ENCODE results near the gene DLEU7.

Gene DLEU7

DNA sequence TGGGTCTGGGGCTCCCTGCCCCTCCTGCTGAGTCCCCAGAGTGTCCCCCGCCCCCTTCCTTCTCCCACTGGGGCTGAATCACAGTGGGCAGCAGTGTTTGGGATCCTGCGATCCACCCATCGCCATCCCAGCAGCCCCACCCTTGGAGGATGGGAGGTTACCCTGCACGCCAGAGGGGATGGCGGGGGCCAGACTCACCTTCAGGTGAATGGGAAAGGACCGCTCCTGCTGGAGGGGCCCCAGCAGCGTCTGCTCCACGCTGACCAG is 569 bp downstream of the DLEU7 start:
- DNase-seq (ENCODE audit: low spot score) = no peak

DNA sequence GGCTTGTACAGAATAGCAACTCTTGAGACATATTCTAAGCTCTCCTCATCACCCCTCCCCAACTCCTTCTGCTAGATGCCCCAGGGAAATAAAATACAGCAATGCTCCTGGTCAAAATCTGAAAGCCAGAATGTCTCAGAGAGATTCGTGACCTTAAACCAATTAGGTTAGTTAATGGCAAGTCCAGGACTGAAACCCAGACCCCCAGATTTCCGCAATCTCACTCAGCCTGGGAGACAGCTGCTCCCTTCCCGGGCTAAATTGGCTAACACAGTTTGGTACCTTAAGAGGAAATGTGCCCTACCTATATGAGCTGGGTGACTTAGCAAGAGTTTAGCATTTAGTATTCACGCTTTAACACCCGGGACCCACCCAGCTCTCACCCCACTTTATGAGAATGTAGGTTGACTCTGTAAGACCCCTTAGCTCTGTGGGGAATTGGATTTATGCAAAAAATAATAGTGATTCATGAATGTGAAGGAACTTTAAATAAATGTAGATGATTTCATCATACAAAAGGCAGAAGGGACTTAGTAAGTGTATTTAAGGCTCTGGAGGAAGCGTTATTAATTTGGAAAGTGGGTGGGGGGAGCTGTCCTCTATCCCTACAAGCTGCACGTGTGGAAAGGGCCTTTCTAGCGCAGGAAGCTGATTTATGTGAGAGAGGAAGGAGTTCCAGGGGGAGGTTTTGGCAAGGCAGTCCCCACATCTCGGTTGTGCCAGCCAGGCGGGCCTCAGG is 1.1 kb downstream of the DLEU7 start:
- DNase-seq (ENCODE audit: low spot score) = no peak

DNA sequence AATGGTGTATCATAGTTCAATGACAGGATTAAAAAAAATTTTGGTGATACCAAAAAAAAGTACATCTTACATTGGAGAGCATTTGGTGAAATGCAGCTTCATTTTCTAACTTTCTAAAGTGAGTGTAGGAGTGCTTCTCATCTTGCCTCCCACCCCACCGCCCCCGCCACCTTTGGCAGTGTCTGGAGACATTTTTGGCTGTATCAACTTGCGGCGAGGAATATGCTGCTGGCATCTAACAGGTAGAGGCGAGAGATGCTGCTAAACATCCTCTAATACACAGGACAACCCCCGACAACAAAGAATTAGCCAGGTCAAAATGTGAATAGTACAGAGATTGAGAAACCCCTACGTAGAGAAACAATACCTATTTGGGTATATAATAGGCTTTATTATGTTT is 1.7 kb downstream of the DLEU7 start:
- DNase-seq (ENCODE audit: low spot score) = no peak

DNA sequence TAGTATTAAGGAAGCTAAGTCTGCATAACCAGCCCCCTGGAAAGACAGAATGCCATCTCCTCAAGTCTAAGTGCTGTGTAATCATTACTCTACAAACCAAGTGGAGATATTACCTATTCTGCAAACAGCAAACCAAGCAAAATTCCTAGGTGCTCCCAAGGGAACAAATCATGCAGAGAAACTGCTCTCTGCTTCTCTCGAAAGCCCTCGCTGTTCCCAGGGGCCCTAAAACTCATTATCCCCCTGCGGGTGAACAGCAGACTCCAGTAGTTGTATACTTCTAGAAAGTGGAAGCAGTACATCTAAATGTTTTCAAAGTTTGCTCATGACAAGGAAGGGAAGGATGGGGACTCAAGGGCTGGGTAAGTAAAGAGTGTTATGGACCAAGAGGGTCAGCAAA is 3.2 kb downstream of the DLEU7 start:
- no peak for DNase-seq (ENCODE audit: low spot score)

DNA sequence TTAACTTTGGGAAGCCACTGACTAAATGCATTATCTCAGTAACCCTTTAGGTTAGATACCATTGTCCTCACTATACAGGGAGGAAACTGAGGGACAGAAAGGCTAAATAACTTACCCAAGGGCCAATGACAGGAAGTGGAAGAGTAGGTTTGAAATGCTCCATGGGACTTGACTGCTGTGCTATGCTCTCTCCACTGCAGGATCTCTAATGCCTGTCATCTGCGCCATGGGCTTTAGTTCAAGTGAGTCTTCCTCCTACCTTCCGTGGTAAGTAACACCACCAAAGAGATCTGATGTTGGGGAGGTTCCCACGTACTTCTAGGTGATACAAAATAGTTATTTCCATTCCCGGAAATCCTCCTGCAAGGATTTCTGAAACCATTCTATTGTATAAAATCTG is 3.7 kb downstream of the DLEU7 start:
- no peak for DNase-seq (ENCODE audit: low spot score)

DNA sequence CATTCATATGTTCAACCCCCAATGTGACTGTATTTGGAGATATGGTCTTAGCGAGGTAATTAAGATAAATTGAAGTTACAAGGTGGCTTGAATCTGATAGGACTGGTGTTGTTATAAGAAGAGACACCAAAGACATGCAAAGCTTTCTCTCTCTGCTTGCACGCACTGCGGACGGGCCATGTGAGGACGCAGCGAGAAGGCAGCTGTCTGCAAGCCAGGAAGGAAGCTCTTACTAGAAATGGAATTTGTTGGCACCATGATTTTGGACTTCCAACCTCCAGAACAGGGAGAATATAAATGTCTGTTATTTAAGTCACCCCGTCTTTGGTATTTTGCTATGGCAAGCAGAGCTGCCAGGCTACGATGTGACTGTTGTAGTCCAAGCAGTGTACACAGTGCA is 4.8 kb downstream of the DLEU7 start:
- no peak for DNase-seq (ENCODE audit: low spot score)

DNA sequence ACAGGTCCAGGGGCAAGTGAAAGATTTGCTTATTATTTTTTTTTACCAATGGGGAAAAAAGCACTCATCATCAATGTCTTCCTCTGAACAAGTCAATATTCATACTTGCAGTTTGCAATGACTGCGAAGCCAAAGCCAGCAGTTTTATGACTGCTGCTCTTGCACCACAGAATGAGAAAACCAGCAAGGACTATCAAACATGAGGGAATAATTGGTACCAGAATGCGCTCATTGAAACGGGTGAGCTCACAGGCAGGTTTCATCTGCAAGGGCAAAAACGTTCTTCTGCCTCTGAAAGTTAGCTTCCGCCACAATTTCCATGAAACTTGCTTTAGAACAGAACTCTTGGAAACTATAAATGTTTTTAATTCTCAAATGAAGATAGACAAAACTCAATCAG is 5.5 kb downstream of the DLEU7 start:
- no peak for DNase-seq (ENCODE audit: low spot score)

DNA sequence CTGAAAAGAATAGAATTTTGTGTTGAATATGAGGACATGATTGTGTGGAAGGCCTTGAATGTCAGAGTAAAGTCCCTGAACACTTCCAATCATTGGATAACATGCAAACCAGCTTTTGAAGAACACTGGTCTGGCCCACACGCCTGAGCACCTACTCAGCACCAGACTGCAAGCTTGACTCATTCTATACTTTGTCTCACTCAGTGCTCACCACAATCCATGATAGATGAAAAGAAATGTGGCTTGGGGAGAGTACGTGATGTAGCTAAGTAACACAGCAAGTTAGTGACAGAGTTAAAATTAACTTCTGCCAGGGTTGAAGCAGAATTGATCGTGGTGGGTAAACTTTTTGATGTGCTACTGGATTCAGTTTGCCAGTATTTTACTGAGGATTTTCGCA is 12.0 kb downstream of the DLEU7 start:
- no peak for DNase-seq (ENCODE audit: low spot score)

DNA sequence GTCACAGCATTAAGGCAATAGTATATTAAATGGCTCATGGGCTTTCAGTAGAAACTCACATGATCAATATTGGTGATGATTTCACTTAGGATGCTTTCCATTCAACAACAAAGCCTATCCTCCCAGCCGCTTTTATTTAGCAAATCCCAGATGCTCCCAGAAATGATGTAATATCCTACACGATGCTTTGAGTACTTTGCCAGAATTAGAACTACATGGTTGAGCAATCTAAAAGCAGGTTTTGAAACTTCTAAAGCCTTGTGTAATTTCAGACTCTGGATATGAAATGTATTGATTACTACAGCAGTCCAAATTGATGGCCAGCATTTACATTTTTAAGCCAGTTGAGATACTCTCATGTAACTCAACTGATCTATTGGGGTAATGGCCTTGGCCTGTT is 13.6 kb downstream of the DLEU7 start:
- no peak for DNase-seq (ENCODE audit: low spot score)

DNA sequence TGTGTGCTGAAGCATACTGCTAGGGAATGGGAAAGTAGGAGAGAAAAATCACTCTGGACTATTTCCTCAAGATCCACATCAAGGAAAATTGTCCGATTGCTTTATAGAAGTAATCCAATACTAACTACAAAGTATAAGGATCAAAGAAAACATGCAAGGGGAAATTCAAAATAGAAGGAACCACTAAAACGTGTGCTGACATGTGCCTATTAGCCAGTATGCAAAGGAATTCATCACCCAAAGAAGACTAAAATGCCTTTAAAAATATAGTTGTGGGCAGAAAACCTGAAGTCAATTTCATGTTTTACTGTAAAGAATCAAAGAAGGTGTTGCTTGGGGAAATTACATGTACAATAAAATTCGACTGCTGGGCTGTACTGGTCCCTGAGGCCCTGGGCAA is 14.3 kb downstream of the DLEU7 start:
- DNase-seq (ENCODE audit: low spot score) = no peak

DNA sequence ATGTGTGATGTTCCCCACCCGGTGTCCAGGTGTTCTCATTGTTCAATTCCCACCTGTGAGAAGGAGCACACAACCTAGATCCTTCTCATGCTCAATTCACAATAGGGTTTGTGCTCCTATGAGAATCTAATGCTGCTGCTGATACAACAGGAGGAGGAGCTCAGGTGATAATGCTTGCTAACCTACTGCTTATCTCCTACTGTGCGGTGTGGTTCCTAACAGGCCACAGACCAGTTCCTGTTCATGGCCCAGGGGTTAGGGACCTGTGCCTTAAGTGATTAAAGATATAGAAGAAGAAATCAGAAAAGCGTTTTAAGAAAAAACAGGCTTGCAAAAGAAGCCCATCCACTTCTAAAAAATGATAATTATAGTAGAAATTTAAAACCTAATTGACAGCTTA is 17.5 kb downstream of the DLEU7 start:
- DNase-seq (ENCODE audit: low spot score) = no peak

DNA sequence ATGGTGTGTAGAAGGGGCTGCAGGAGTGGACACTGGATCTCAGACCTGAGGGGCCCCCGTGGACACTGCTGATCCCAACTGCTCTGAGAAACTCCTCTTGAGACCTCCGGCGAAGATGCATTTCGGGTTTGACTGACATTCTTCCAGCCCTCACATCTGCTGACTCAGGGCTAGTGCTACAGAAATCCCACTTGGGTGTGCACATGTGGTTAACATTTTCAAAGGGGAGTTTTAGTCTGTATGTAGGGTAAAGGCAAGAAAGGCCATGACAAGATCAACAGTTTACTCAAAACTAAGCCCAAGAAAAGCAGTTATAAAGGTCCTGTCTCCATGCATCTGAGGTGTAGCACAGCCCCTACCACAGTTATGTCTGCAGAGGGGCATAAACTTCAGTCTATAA is 31.2 kb downstream of the DLEU7 start:
- no peak for DNase-seq (ENCODE audit: low spot score)

DNA sequence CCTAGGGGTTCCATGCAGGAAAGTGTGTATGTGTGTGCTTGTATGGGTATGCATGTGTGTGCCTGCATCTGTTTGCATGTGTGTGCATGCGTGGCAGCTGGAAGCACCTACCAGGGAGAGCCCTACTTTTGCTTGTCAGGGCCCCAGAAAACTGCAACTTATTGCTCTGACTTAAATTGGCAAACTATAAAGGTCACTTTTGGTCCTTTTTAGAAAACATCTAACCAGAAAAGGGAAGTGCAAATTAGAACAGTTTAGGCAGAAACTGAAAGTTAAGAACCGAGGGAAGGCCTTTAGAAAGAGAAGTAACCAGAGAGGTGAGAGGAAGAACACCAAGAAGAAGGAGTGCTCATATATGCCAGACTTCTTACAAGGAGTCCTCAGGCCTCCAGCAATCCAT is 32.5 kb downstream of the DLEU7 start:
- DNase-seq (ENCODE audit: low spot score) = no peak

DNA sequence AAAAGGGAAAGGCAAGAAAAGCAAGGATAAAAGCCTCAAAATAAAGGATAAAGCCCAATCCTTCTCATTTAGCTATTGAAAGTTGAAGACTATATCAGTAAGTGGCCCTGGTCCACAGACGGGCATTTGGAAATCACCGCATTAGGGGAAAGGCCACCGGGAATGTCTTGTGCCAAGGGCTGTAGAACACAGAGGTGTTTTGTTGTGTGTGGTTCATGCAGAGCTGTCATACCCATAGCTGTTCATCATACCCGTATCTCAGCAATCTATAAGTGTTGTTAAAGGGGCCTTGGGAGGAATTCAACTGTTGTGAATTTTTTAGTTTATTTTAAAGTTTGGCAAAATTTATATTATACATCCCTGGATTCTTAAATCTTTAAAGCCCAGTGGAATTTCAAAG is 33.0 kb downstream of the DLEU7 start:
- DNase-seq (ENCODE audit: low spot score) = no peak

DNA sequence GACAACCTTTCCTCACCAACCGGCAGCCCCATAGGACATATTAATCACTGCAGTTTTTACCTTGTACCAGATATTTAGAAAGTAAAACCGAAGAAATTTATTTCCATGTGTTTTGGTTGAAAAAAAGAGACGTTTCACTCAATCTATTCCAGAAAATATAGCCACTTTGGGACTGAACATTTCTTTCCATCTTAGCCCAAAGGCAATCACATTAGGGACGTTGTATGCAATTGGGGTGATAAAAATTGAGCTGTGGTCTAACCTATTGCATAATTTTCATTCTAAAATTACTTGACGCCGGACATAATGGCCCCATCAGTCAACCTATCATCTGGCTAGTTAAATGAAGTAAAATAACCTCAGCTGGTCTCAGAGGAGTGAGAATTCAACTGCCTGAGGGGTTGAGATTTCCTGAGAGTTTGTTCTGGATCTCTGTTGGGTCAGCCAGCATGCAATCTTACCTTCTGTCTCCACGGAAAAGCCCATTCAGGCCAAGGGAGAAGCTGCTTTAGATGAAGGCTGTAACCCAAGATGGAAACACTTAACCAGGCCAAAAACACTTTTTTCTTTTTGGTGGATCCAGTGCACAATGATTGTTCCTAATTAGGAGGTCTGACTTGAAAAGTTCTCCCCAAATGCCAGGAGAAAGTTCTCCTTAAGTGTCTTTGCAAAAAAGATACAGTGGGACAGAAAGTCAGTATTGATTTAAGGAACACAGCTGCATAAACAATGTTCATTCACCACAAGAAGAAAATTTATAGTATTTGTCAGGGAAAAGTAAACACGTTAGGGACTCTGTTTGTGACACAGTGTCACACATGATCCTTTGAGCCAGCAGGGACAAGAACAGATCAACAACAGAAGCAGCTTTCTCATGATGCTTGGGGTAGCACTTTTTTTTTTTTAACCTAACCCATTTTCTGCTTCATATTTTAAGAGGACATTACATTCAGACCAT is 34.1 kb downstream of the DLEU7 start:
- DNase-seq (ENCODE audit: low spot score) = no peak

DNA sequence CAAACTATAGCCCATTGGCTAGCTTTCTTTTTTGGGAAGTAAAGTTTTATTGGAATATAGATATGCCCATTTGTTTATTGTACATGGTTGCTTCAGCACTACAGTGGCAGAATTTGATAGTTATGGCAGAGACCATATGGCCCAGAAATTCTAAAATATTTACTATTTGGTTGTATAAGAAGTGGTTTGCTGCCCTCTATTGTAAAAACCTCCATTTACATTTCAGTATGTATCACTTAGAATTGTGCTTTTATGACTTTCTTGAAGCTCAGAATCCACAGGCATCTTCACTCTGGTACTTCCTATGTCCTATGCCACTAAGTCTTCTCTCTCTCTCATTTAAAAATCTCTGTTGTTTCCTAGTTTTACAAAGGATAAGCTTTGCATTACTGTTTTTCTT is 37.7 kb downstream of the DLEU7 start:
- DNase-seq (ENCODE audit: low spot score) = no peak

DNA sequence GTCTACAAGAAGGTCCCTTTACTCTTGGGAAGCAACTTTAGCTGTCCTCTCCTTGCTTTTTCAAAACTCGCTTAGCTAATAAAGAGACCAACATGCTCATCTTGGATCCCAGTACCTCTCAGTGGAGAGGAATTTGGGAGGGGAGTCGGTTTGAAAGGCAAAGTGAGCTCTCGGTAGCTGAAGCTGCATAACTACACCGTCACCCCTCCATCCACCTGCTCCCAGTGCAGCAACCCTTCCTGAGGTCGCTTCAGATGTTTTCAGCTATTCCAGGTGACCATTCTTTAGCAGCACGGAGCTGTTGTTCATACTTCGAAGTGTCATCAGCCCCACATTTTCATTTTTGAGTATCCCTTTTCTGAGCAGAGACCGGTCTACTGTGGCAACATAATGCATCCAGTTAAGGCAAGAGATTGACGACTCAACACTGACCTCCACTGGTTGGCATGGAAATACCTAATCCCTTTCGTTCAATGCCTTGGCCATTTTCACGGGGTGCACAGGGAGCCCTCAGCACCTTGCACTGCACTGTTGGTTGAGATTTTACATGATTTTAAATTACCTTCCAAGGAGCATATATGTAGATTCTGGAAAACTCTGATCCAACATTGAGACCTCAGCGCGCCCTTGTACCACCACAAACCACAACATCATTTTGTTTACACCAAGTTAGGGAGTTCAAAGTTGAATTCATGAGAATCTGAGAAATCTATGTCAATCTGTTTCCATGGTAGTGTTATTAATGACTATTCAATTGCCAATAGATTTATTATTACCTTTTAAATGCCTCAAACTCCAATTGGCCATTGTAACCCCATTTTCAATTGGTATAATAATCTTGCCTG is 42.2 kb downstream of the DLEU7 start:
- peak; percentile 38 for DNase-seq (ENCODE audit: low spot score)

DNA sequence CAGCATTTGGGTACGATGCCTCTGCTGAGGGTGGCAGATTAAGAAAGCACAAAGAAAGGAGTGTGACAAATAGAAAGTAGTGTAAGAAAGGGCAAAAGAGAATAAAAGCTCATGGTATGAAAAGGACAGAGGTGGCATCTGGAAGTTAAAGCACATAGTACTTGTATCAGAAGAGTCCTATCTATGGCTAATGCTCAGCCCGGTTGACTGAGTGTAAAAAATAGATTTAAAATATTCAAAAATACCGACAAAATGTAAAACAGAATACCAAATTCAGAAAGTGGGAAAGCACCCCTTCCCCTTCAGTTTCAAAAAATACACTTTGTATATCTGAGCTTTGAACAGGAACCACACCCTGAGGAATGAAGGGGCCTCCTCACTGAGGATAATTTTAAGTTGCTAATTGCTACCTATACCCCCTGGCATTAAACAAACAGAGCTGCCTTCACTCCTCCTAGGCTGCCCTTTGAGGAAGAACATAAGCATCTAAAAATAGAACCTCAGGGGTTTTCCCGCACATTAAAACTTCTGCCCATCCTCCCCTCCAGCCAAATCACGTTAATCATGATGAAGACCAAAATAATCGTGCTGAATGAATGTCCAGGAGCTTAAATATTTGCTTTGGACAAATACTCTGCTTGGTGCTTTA is 43.3 kb downstream of the DLEU7 start:
- no peak for DNase-seq (ENCODE audit: low spot score)

DNA sequence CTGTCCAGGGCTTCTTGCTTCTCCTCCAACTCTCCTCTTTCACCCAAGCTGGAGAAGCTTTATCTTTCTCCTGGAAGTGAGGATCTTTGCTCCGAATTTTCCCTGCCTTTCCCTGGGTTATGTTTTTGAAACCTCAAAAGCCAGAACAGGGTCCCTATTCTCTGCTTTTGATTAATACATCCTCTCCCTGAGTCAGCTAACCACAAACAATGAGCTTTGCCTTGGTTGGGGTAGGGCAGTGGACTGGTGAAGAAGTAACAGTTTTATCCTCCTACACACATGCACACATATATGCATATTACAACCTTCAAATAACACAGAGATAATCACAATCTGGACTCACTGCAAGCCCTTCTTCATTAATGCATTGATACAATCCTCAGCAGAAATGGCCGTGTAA is 44.6 kb downstream of the DLEU7 start:
- DNase-seq (ENCODE audit: low spot score) = no peak

DNA sequence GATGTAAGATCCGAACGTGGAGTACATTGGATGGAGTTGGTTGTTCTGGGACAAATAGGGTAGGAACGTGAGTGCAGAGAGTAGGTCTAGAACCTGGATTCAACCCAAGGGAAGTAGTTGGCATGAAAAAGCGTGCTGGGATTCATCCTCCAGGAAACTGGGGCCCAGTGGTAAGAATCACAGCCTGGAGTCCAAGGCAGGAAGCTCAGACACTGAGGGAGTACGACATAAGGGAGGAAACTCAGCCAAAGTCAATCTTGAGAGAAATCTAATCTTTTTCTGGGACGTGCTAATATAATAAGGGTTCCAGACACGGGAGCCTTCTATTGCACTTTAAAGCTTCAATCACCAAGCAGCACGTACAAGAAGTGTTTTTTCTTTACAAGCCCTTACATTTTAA is 46.4 kb downstream of the DLEU7 start:
- DNase-seq (ENCODE audit: low spot score) = no peak

DNA sequence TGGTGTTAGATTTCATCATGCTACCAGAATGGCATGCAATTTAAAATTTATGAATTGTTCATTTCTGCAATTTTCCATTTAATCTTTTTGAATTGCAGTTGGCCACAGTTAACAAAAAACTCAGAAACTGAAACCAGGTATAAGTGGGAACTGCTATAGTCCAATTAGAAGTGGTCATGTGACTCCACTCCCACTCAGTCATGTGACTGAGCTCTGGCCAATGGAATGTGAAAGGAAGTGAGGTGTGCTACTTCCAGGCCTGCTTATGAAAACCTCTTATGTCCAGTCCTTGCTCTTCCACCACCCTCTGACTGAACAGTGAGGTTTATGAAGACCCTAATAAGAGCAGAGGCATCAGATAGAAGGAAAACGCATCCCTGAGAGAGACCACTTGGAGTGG is 47.0 kb downstream of the DLEU7 start:
- DNase-seq (ENCODE audit: low spot score) = no peak

DNA sequence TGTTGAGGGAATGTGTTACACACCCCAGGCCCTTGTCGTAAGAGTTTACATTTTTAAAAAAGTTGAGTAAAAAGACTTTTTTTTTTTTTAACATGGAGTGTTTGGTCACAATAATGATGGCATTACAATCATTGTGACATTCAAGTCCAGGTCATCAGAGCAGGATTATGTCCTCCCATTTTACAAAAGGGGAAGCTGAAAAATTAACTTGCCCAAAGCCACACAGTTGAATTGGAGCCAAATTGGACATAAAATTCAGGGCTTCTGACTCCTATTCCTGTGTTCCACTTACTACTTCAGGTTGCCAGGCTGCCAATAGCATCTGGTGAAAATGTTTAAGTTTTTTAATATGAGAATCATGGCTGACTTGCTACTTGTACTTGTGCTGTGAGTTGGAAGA is 49.3 kb downstream of the DLEU7 start:
- no peak for DNase-seq (ENCODE audit: low spot score)

All from hematopoietic multipotent progenitor cell treated with erythropoietin and hydrocortisone succinate and interleukin-3 and kit ligand, for 17 days (in vitro differentiated cells).